HG02981 (cell line): ENCODE data around the gene RFC2.
"Not testable (repeated sequence)": the region's sequence is repeated elsewhere in the genome, so short reads cannot be mapped to it uniquely, and the experiment has no call there.

Source experiments
- ATAC-seq: cut with Tn5 transposase; IDR thresholded peaks from one replicate; pipeline ENCODE4 v1.9.1; 2021; ENCODE audit warnings: mild to moderate bottlenecking, moderate library complexity; ENCODE audit not compliant: unreplicated experiment

Gene RFC2

GRCh38 chr7:74220229-74220628 lies 34.0 kb downstream of the RFC2 start:
- ATAC-seq: no peak

GRCh38 chr7:74219416-74219815 lies 34.8 kb downstream of the RFC2 start:
- no peak for ATAC-seq

GRCh38 chr7:74218343-74218698 lies 35.9 kb downstream of the RFC2 start:
- no peak for ATAC-seq

- ATAC-seq: peak; percentile 68
These were observed 36.5 kb downstream of the RFC2 start for GRCh38 chr7:74217455-74218342.

- no peak for ATAC-seq
These were observed 37.8 kb downstream of the RFC2 start for GRCh38 chr7:74216361-74216761.

- ATAC-seq: no peak
These were observed 38.3 kb downstream of the RFC2 start for GRCh38 chr7:74215921-74216320.

GRCh38 chr7:74214816-74215630 lies 39.2 kb downstream of the RFC2 start:
- no peak for ATAC-seq

GRCh38 chr7:74212661-74213060 lies 41.5 kb downstream of the RFC2 start:
- no peak for ATAC-seq

- not testable (repeated sequence) for ATAC-seq
These were observed 46.0 kb downstream of the RFC2 start for GRCh38 chr7:74208241-74208640.

- ATAC-seq: no peak
These were observed 46.6 kb downstream of the RFC2 start for GRCh38 chr7:74207586-74207985.

GRCh38 chr7:74206589-74207120 lies 47.5 kb downstream of the RFC2 start:
- no peak for ATAC-seq

- not testable (repeated sequence) for ATAC-seq
These were observed 48.1 kb downstream of the RFC2 start for GRCh38 chr7:74206052-74206451.

- no peak for ATAC-seq
These were observed 50.1 kb downstream of the RFC2 start for GRCh38 chr7:74203956-74204618.

- ATAC-seq: no peak
These were observed 51.2 kb downstream of the RFC2 start for GRCh38 chr7:74202841-74203556.

- ATAC-seq: no peak
These were observed 54.4 kb downstream of the RFC2 start for GRCh38 chr7:74199551-74200355.

GRCh38 chr7:74197449-74198124 lies 56.6 kb downstream of the RFC2 start:
- ATAC-seq: no peak

- not testable (repeated sequence) for ATAC-seq
These were observed 58.1 kb downstream of the RFC2 start for GRCh38 chr7:74195968-74196654.

- ATAC-seq: not testable (repeated sequence)
These were observed 58.9 kb downstream of the RFC2 start for GRCh38 chr7:74195139-74195860.
